IPS-NIHi11 (cell line): ENCODE data around the gene TMEM271.
A peak's percentile ranks its signal among the peaks of the same experiment; 100 is the strongest.
"Not testable (repeated sequence)": the region's sequence is repeated elsewhere in the genome, so short reads cannot be mapped to it uniquely, and the experiment has no call there.

ENCODE experiments used
- DNase-seq: peaks from one replicate; pipeline ENCODE4 v3.0.0; 2012; ENCODE audit warnings: mixed read lengths, low spot score

Gene TMEM271

GRCh38 chr4:609400-610050 is 33.4 kb upstream of the TMEM271 start:
- no peak for DNase-seq

- no peak for DNase-seq
These were observed 32.1 kb upstream of the TMEM271 start for GRCh38 chr4:608236-608635.

GRCh38 chr4:605702-606425 is 29.8 kb upstream of the TMEM271 start:
- no peak for DNase-seq

- DNase-seq, result no peak
These were observed 28.0 kb upstream of the TMEM271 start for GRCh38 chr4:604131-604530.

- DNase-seq, result peak; percentile 94
These were observed 26.5 kb upstream of the TMEM271 start for GRCh38 chr4:602559-602942.

GRCh38 chr4:601612-602558 is 25.8 kb upstream of the TMEM271 start:
- DNase-seq, result no peak

- DNase-seq, result no peak
These were observed 24.9 kb upstream of the TMEM271 start for GRCh38 chr4:600850-601515.

- DNase-seq, result no peak
These were observed 24.1 kb upstream of the TMEM271 start for GRCh38 chr4:600166-600565.

GRCh38 chr4:598925-599324 is 22.8 kb upstream of the TMEM271 start:
- no peak for DNase-seq

- DNase-seq, result no peak
These were observed 16.9 kb upstream of the TMEM271 start for GRCh38 chr4:592825-593520.

- DNase-seq, result not testable (repeated sequence)
These were observed 16.1 kb upstream of the TMEM271 start for GRCh38 chr4:592178-592577.

- no peak for DNase-seq
These were observed 14.3 kb upstream of the TMEM271 start for GRCh38 chr4:590313-590841.

GRCh38 chr4:589219-589963 is 13.3 kb upstream of the TMEM271 start:
- DNase-seq, result no peak

- no peak for DNase-seq
These were observed 12.3 kb upstream of the TMEM271 start for GRCh38 chr4:588351-588849.

- DNase-seq, result no peak
These were observed 11.7 kb upstream of the TMEM271 start for GRCh38 chr4:587671-588350.

GRCh38 chr4:583820-584219 is 7.7 kb upstream of the TMEM271 start:
- DNase-seq, result no peak

- DNase-seq, result no peak
These were observed 5.8 kb upstream of the TMEM271 start for GRCh38 chr4:581753-582361.

- no peak for DNase-seq
These were observed 5.1 kb upstream of the TMEM271 start for GRCh38 chr4:581181-581580.

- no peak for DNase-seq
These were observed 3.6 kb upstream of the TMEM271 start for GRCh38 chr4:579543-580175.
